Measurements from ENCODE around the gene GNB1L.
A peak's percentile ranks its signal among the peaks of the same experiment; 100 is the strongest.

Gene GNB1L

GRCh38 chr22:19821523-19822300 is 33.0 kb downstream of the GNB1L start:
- no peak for ATAC-seq
- no peak for DNase-seq
- H3K4me3 Mint-ChIP-seq, result no peak overlapping the region
- H3K4me1 Mint-ChIP-seq, result peaks cover 12% of the 10 kb centered on the region
- H3K9me3 Mint-ChIP-seq, result no peaks in the 10 kb centered on the region
- H3K27ac Mint-ChIP-seq, result peak overlapping the region in 1 of 2 donors; percentile 59
- H3K27me3 Mint-ChIP-seq, result no peaks in the 10 kb centered on the region

DNA sequence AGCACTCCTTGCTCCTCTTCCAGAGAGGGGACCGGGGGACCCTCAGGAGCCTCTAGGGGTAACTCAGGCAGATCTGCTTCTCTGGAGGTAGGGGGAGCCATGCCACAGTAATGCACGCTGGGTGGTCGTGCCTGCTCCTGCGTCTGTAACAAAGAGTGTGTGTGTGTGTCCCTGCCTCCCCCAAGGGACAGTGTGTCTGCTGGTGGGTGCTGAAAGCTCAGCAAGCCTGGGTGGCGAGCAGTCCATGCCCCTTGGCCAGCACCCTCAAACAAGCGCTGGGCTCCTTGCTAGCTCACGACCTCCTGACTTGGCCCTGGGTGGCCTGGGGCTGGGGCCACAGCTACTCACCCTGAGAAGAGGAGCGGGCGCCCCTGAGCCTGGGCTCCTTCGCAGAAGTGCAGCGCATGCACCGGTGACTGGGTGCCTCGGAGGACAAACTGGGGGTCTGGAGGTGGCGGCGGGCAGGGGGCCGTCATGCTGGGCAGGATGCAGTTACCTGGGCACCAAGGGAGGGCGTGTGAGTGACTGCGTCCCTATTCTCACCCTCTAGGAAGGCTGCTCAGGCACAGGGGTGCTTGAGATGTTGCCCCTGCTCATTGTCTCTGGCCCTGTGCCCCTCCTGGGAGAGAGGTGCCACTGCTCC is 33.7 kb downstream of the GNB1L start:
- no peak for ATAC-seq
- H3K4me3 Mint-ChIP-seq, result no peak overlapping the region
- peaks cover 10% of the 10 kb centered on the region for H3K4me1 Mint-ChIP-seq

DNA sequence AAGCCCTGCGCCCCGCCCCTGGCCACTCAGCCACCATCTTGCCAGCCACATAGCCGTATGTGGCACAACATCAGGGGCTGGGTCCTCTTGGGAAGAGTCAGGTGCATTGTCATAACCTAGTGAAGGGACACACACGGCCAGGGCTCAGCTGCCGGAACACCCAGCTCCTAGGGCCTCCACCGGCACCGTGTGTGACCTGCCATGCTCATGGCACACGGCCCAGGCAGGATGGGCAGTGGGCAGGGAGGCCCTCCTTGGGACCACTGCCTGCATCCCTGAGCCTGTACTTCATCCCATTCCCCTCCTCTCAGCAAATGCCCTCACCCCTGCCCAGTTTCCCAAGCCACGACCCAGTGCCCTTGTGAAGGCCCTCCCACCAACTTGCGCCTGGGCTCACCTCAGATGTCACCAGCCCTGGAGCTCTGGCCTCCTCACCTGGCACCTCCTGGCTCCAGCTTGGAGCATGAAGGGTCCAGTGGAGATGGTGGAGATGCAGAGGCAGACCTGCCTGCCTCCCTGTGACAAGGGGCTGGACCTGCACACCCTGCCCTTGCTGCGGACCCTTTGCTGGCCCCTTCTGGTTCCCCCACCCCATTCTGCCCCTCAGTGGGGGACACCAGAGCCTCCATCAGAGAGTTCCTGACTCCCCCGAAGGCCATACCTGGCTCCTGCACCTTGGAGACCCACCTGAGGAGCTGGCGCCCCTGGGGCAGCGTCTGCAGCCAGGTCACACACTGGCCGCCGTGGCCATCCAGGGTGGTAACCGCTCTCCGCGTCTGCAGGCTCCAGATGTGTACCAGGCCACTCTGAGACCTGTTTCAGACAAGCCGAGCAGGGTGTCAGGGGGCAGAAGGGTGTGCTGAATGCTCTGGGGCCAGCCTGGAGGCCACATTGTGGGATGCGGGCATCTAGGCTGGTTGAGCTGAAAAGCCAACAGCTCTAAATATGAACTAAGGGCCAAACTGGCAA is 34.5 kb downstream of the GNB1L start:
- DNase-seq (peak in 1 of 2 donors; percentile 7), ATAC-seq (no peak)
- Mint-ChIP-seq H3K9me3 (no peaks in the 10 kb centered on the region), H3K4me3 (no peak overlapping the region), H3K27me3 (no peaks in the 10 kb centered on the region), H3K4me1 (peaks cover 11% of the 10 kb centered on the region), H3K27ac (peak overlapping the region in 1 of 2 donors; percentile 16)

More for the DNA sequence above, 33.7 kb downstream of the GNB1L start:
- DNase-seq, result peak in 1 of 2 donors; percentile 6
- Mint-ChIP-seq H3K9me3 (no peaks in the 10 kb centered on the region), H3K27ac (peak overlapping the region in 1 of 2 donors; percentile 59), H3K27me3 (no peaks in the 10 kb centered on the region)

GRCh38 chr22:19819208-19819910 is 35.3 kb downstream of the GNB1L start:
- no peaks in the 10 kb centered on the region for H3K9me3 Mint-ChIP-seq
- H3K27ac Mint-ChIP-seq, result peak overlapping the region in 1 of 2 donors; percentile 80
- DNase-seq, result no peak
- peaks cover 11% of the 10 kb centered on the region for H3K4me1 Mint-ChIP-seq
- no peak for ATAC-seq
- H3K27me3 Mint-ChIP-seq, result no peaks in the 10 kb centered on the region
- no peak overlapping the region for H3K4me3 Mint-ChIP-seq

GRCh38 chr22:19818324-19819207 is 36.1 kb downstream of the GNB1L start:
- Mint-ChIP-seq H3K27me3 (no peaks in the 10 kb centered on the region), H3K4me1 (peaks cover 11% of the 10 kb centered on the region), H3K4me3 (no peak overlapping the region), H3K9me3 (no peaks in the 10 kb centered on the region), H3K27ac (peak overlapping the region in 1 of 2 donors; percentile 80)
- no peak for DNase-seq
- no peak for ATAC-seq

DNA sequence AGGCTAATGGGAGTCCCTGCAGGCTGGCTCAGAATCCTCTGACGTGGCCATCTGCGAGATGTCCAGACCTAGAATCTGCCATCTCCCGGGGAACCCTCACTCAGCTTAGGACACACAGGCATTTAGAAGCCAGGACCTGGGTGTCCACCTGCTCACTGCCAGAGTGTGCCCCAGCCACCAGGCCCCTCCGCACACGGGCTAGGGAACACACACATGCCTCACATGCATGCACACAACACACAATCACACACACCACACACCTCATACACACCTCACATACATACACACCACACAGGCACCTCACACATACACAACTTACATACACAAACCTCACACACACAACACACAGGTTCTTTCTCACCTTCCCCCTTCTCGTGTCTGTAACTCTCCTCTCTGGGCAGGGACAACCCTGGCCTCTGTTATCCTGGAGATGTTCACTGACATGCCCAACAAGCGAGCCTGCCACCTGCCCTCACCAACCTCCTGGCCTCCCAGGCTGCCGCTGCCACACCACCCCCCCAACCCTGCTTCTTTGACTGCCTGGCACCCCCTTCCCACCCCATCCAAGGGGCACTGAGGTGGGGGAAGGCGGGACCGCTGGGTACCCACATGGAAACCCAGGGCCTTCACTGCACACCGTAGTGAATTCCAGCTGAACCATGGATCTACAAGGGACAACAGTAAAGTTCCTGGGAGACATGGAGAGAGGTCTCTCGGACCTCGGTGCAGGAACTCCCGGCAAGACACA is 38.1 kb downstream of the GNB1L start:
- Mint-ChIP-seq H3K4me1 (peaks cover 11% of the 10 kb centered on the region), H3K9me3 (no peaks in the 10 kb centered on the region)
- ATAC-seq, result no peak

GRCh38 chr22:19815823-19816290 is 38.8 kb downstream of the GNB1L start:
- H3K4me3 Mint-ChIP-seq, result no peak overlapping the region
- ATAC-seq, result no peak
- peaks cover 17% of the 10 kb centered on the region for H3K4me1 Mint-ChIP-seq
- DNase-seq, result no peak
- no peaks in the 10 kb centered on the region for H3K27me3 Mint-ChIP-seq
- H3K27ac Mint-ChIP-seq, result peak overlapping the region in 1 of 2 donors; percentile 68
- no peaks in the 10 kb centered on the region for H3K9me3 Mint-ChIP-seq

More for the DNA sequence above, 38.1 kb downstream of the GNB1L start:
- Mint-ChIP-seq H3K27me3 (no peaks in the 10 kb centered on the region), H3K27ac (no peak overlapping the region), H3K4me3 (no peak overlapping the region)
- no peak for DNase-seq

DNA sequence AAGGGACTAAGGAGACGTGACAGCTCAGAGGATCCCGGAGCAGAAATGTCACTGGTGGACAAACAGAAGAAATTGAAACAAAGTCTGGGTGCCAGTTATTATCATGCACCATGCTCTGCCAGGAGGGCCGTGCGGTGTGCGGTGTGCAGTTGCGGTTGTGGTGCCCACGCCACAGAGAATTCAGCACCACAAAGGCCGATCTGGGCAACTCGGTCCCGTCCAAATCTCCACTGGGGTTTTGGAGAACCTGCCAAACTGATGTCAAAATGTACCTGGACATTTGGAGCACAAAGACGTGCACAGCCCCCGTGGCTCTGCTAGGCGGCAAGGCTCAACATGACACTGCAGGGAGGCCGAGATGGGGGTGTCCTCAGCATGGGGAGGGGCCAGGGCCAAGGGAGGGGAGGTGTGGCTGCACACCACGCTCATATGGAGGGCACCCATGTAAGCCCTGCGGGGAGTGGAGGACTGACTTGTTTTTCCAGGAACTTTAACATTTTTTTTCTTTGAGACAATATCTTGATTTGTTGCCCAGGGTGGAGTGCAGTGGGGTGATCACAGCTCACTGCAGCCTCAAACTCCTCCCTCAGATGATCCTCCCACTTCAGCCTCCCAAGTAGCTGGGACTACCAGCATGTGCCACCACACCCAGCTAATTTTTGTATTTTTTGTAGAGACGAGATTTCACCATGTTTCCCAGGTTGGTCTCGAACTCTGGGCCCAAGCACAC is 39.4 kb downstream of the GNB1L start:
- Mint-ChIP-seq H3K4me3 (no peak overlapping the region), H3K9me3 (no peaks in the 10 kb centered on the region), H3K4me1 (peaks cover 23% of the 10 kb centered on the region), H3K27me3 (no peaks in the 10 kb centered on the region), H3K27ac (peak overlapping the region in 1 of 2 donors; percentile 9)
- ATAC-seq (no peak), DNase-seq (no peak)

DNA sequence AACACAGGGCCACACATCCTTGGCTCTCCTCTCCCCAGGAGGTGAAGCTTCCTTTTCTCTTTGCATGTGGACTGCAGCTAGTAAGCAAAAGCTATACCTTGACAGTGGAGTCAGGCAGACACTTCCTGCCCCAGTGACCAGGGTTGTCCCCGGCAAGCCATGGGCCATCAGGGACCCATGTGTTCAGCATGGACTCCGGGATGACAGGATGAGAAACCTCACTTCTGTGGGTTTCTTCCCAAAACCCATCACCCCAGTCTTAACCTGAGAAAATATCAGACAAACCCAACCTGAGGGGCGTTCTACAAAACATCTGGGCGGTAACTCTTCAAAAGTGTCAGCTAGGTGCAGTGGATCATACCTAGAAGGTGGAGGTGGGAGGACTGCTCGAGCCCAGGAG is 40.2 kb downstream of the GNB1L start:
- Mint-ChIP-seq H3K4me1 (peaks cover 29% of the 10 kb centered on the region), H3K27me3 (no peaks in the 10 kb centered on the region), H3K27ac (no peak overlapping the region), H3K9me3 (no peaks in the 10 kb centered on the region), H3K4me3 (no peak overlapping the region)
- ATAC-seq (no peak), DNase-seq (no peak)

DNA sequence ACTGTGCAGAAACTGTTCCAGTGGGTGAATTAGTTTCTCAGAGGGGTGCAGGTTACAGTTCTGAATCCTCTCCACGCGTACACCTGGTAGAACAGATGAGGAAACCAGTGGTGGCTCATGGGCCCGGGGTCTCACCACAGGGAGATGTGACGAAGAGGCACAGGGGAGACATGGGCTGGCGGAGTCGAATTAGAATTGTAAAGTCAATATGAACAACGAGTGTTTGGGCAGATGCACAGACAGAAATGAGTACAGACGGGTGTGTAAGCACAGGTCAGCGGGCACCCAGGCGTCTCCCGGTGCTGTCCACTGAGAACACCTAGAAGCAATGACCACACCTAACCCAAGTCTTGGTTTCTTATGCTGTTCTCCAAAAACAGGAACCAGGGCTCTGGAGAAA is 41.8 kb downstream of the GNB1L start:
- Mint-ChIP-seq H3K27me3 (no peaks in the 10 kb centered on the region), H3K27ac (no peak overlapping the region), H3K9me3 (no peaks in the 10 kb centered on the region), H3K4me3 (no peak overlapping the region), H3K4me1 (peaks cover 29% of the 10 kb centered on the region)
- ATAC-seq, result no peak
- peak in 1 of 2 donors; percentile 6 for DNase-seq

DNA sequence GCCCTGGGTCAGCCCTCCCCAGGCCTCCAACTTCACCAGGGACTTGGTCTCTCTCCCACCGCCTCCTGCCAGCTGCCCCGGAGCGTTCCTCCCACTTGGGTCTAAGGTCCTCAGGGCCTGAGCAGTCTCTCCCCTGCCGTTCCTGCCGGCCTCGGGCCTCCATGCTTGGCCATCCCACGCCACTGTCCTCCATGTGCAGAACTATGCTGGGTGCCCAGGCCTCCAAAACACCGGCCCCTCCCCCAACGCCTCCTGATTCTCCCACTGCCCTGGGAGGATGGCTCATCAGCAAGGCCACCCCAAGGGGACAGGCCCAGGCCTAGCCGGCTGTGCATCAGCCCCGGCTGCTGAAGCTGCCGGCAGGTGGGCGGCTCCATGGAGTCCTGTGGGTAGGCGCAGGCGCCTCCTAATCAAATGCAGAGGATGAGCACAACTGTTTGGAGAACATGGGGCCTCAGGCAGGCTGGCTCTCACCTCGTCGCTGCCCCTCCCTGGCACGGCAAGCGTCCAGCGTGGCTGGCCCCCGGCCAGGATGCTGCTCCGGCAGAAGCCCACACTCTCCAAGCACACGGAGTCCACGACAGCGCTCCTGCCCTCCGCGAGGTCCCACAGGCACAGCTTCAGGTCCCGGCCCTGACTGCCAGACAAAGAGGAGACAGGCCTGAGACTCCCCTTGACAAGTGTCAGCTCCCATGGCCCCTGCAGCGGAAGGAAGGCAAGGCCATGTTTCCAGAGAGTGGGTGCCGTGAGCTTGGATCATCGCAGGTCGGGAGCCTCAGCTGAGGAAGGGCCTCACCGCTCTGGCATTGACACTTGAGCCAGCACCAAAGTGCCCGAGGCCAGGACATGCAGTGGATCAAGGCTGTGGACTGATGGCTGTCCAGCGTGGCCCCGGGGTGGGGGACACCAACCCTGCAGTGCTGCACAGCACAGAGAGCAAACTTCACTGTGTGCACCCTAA is 42.6 kb downstream of the GNB1L start:
- Mint-ChIP-seq H3K27me3 (no peaks in the 10 kb centered on the region), H3K4me3 (no peak overlapping the region), H3K9me3 (no peaks in the 10 kb centered on the region), H3K27ac (peak overlapping the region in 1 of 2 donors; percentile 56), H3K4me1 (peaks cover 29% of the 10 kb centered on the region)
- ATAC-seq, result no peak
- DNase-seq, result peak in 1 of 2 donors; percentile 5

GRCh38 chr22:19811211-19811621 is 43.5 kb downstream of the GNB1L start:
- Mint-ChIP-seq H3K4me3 (no peak overlapping the region), H3K27ac (peak overlapping the region; percentile 11 to 19), H3K27me3 (no peaks in the 10 kb centered on the region), H3K4me1 (peaks cover 28% of the 10 kb centered on the region), H3K9me3 (no peaks in the 10 kb centered on the region)
- ATAC-seq, result no peak
- DNase-seq, result peak in 1 of 2 donors; percentile 6
